ENCODE measurements around the gene GRID2. TPM values are rescaled to one million over a fixed set of nuclear protein-coding genes. Genes with fewer than 3 reads are reported as not detected.
"Not testable (repeated sequence)": the region's sequence is repeated elsewhere in the genome, so short reads cannot be mapped to it uniquely, and the experiment has no call there.

Gene GRID2
- total RNA-seq, 1 donor from 2014 or later, result not detected

GRCh38 chr4:93670434-93670833 lies 1366.7 kb downstream of the GRID2 start:
- DNase-seq (ENCODE audit: low read depth), result no peak

- no peak for DNase-seq (ENCODE audit: low read depth)
Measured at GRCh38 chr4:93671093-93671492, 1367.3 kb downstream of the GRID2 start.

GRCh38 chr4:93676937-93677336 lies 1373.2 kb downstream of the GRID2 start:
- not testable (repeated sequence) for DNase-seq (ENCODE audit: low read depth)

GRCh38 chr4:93684571-93684970 lies 1380.8 kb downstream of the GRID2 start:
- DNase-seq (ENCODE audit: low read depth), result no peak

- no peak for DNase-seq (ENCODE audit: low read depth)
Measured at GRCh38 chr4:93687304-93687703, 1383.5 kb downstream of the GRID2 start.

GRCh38 chr4:93688978-93689377 lies 1385.2 kb downstream of the GRID2 start:
- no peak for DNase-seq (ENCODE audit: low read depth)

GRCh38 chr4:93693141-93693540 lies 1389.4 kb downstream of the GRID2 start:
- no peak for DNase-seq (ENCODE audit: low read depth)

- DNase-seq (ENCODE audit: low read depth), result no peak
Measured at GRCh38 chr4:93698686-93699085, 1394.9 kb downstream of the GRID2 start.

- no peak for DNase-seq (ENCODE audit: low read depth)
Measured at GRCh38 chr4:93700571-93700970, 1396.8 kb downstream of the GRID2 start.

GRCh38 chr4:93710101-93710846 lies 1406.5 kb downstream of the GRID2 start:
- no peak for DNase-seq (ENCODE audit: low read depth)

GRCh38 chr4:93710847-93711430 lies 1407.2 kb downstream of the GRID2 start:
- no peak for DNase-seq (ENCODE audit: low read depth)

GRCh38 chr4:93718233-93718632 lies 1414.5 kb downstream of the GRID2 start:
- no peak for DNase-seq (ENCODE audit: low read depth)

GRCh38 chr4:93719552-93719951 lies 1415.8 kb downstream of the GRID2 start:
- DNase-seq (ENCODE audit: low read depth), result peak; percentile 1

- DNase-seq (ENCODE audit: low read depth), result no peak
Measured at GRCh38 chr4:93722446-93722845, 1418.7 kb downstream of the GRID2 start.

GRCh38 chr4:93730251-93730650 lies 1426.5 kb downstream of the GRID2 start:
- no peak for DNase-seq (ENCODE audit: low read depth)

GRCh38 chr4:93730760-93731159 lies 1427.0 kb downstream of the GRID2 start:
- no peak for DNase-seq (ENCODE audit: low read depth)

- no peak for DNase-seq (ENCODE audit: low read depth)
Measured at GRCh38 chr4:93731456-93731855, 1427.7 kb downstream of the GRID2 start.

GRCh38 chr4:93732509-93732908 lies 1428.7 kb downstream of the GRID2 start:
- DNase-seq (ENCODE audit: low read depth), result no peak

GRCh38 chr4:93740890-93741289 lies 1437.1 kb downstream of the GRID2 start:
- no peak for DNase-seq (ENCODE audit: low read depth)

GRCh38 chr4:93743022-93743421 lies 1439.3 kb downstream of the GRID2 start:
- DNase-seq (ENCODE audit: low read depth), result no peak

- DNase-seq (ENCODE audit: low read depth), result no peak
Measured at GRCh38 chr4:93743635-93744034, 1439.9 kb downstream of the GRID2 start.

- DNase-seq (ENCODE audit: low read depth), result no peak
Measured at GRCh38 chr4:93744961-93745360, 1441.2 kb downstream of the GRID2 start.

- DNase-seq (ENCODE audit: low read depth), result no peak
Measured at GRCh38 chr4:93746031-93746430, 1442.3 kb downstream of the GRID2 start.

- DNase-seq (ENCODE audit: low read depth), result no peak
Measured at GRCh38 chr4:93747220-93747619, 1443.5 kb downstream of the GRID2 start.
